ENCODE data around the gene BRIP1.

The BRIP1 gene

GRCh38 chr17:61833536-61834193, 29.7 kb downstream of the BRIP1 start:
- Histone ChIP-seq H2BK120ac (ENCODE audit: low read depth, low read length) (no peak overlapping the region), H4K8ac (ENCODE audit: low read depth, low read length) (no peak overlapping the region), H3K18ac (ENCODE audit: low read length) (no peak overlapping the region), H3K79me2 (ENCODE audit: control insufficient read depth, insufficient read depth, low read length) (no peaks in the 10 kb centered on the region), H3K9ac (ENCODE audit: low read length) (no peak overlapping the region), H3K4ac (ENCODE audit: low read depth, low read length) (no peak overlapping the region), H3K79me1 (ENCODE audit: low read length) (no peaks in the 10 kb centered on the region), H2BK15ac (replicated peaks; ENCODE audit: low read depth) (no peak overlapping the region), H3K4me3 (ENCODE audit: low read length) (no peak overlapping the region), H3K4me2 (ENCODE audit: low read length) (no peak overlapping the region), H4K5ac (ENCODE audit: low read length) (no peak overlapping the region), H2AK5ac (ENCODE audit: low read length) (no peak overlapping the region), H2BK5ac (ENCODE audit: low read length) (no peak overlapping the region), H3K36me3 (ENCODE audit: control insufficient read depth, insufficient read depth, low read length) (no peaks in the 10 kb centered on the region), H3K4me1 (ENCODE audit: control insufficient read depth, low read depth, low read length) (no peaks in the 10 kb centered on the region), H3K56ac (ENCODE audit: low read length) (no peak overlapping the region), H3K23ac (ENCODE audit: low read length) (no peak overlapping the region), H3K27me3 (ENCODE audit: insufficient read depth, low read length, poor library complexity) (no peaks in the 10 kb centered on the region), H3K27ac (ENCODE audit: low read depth, low read length) (no peak overlapping the region)
- no CpG with 5 or more reads among the region's 7 CpGs for WGBS (ENCODE audit: extremely low coverage, insufficient coverage, low lambda C conversion rate)
- peak; percentile 86 for DNase-seq

- Histone ChIP-seq H4K8ac (ENCODE audit: low read depth, low read length) (no peak overlapping the region), H3K4me2 (ENCODE audit: low read length) (no peak overlapping the region), H3K18ac (ENCODE audit: low read length) (no peak overlapping the region), H3K4me1 (ENCODE audit: control insufficient read depth, low read depth, low read length) (no peaks in the 10 kb centered on the region), H2BK120ac (ENCODE audit: low read depth, low read length) (no peak overlapping the region), H3K9ac (ENCODE audit: low read length) (no peak overlapping the region), H2AK5ac (ENCODE audit: low read length) (no peak overlapping the region), H3K56ac (ENCODE audit: low read length) (no peak overlapping the region), H3K36me3 (ENCODE audit: control insufficient read depth, insufficient read depth, low read length) (no peaks in the 10 kb centered on the region), H3K27me3 (ENCODE audit: insufficient read depth, low read length, poor library complexity) (no peaks in the 10 kb centered on the region), H3K4ac (ENCODE audit: low read depth, low read length) (no peak overlapping the region), H3K23ac (ENCODE audit: low read length) (no peak overlapping the region), H3K4me3 (ENCODE audit: low read length) (no peak overlapping the region), H3K27ac (ENCODE audit: low read depth, low read length) (no peak overlapping the region), H3K79me1 (ENCODE audit: low read length) (no peaks in the 10 kb centered on the region), H2BK15ac (replicated peaks; ENCODE audit: low read depth) (no peak overlapping the region), H2BK5ac (ENCODE audit: low read length) (no peak overlapping the region), H3K79me2 (ENCODE audit: control insufficient read depth, insufficient read depth, low read length) (no peaks in the 10 kb centered on the region), H4K5ac (ENCODE audit: low read length) (no peak overlapping the region)
- no CpG with 5 or more reads among the region's 3 CpGs for WGBS (ENCODE audit: extremely low coverage, insufficient coverage, low lambda C conversion rate)
- DNase-seq: no peak
Measured at GRCh38 chr17:61832463-61832862, 30.9 kb downstream of the BRIP1 start.

GRCh38 chr17:61831099-61831498, 32.2 kb downstream of the BRIP1 start:
- Histone ChIP-seq H4K5ac (ENCODE audit: low read length) (no peak overlapping the region), H3K4me3 (ENCODE audit: low read length) (no peak overlapping the region), H2BK5ac (ENCODE audit: low read length) (no peak overlapping the region), H3K36me3 (ENCODE audit: control insufficient read depth, insufficient read depth, low read length) (no peaks in the 10 kb centered on the region), H3K79me1 (ENCODE audit: low read length) (no peaks in the 10 kb centered on the region), H3K56ac (ENCODE audit: low read length) (no peak overlapping the region), H3K9ac (ENCODE audit: low read length) (no peak overlapping the region), H2AK5ac (ENCODE audit: low read length) (no peak overlapping the region), H3K27ac (ENCODE audit: low read depth, low read length) (no peak overlapping the region), H2BK15ac (replicated peaks; ENCODE audit: low read depth) (no peak overlapping the region), H3K79me2 (ENCODE audit: control insufficient read depth, insufficient read depth, low read length) (no peaks in the 10 kb centered on the region), H3K23ac (ENCODE audit: low read length) (no peak overlapping the region), H3K18ac (ENCODE audit: low read length) (no peak overlapping the region), H3K27me3 (ENCODE audit: insufficient read depth, low read length, poor library complexity) (no peaks in the 10 kb centered on the region), H3K4me2 (ENCODE audit: low read length) (no peak overlapping the region), H3K4me1 (ENCODE audit: control insufficient read depth, low read depth, low read length) (no peaks in the 10 kb centered on the region), H3K4ac (ENCODE audit: low read depth, low read length) (no peak overlapping the region), H4K8ac (ENCODE audit: low read depth, low read length) (no peak overlapping the region), H2BK120ac (ENCODE audit: low read depth, low read length) (no peak overlapping the region)
- no peak for DNase-seq
- no CpG with 5 or more reads among the region's 1 CpG for WGBS (ENCODE audit: extremely low coverage, insufficient coverage, low lambda C conversion rate)

- H3K36me3 ChIP-seq (ENCODE audit: control insufficient read depth, insufficient read depth, low read length): no peaks in the 10 kb centered on the region
Measured at GRCh38 chr17:61828694-61829093, 34.6 kb downstream of the BRIP1 start.

GRCh38 chr17:61827649-61828395, 35.5 kb downstream of the BRIP1 start:
- Histone ChIP-seq H4K8ac (ENCODE audit: low read depth, low read length) (no peak overlapping the region), H2AK5ac (ENCODE audit: low read length) (no peak overlapping the region), H2BK5ac (ENCODE audit: low read length) (no peak overlapping the region), H3K4me1 (ENCODE audit: control insufficient read depth, low read depth, low read length) (no peaks in the 10 kb centered on the region), H3K56ac (ENCODE audit: low read length) (no peak overlapping the region), H4K5ac (ENCODE audit: low read length) (no peak overlapping the region), H3K9ac (ENCODE audit: low read length) (no peak overlapping the region), H3K27me3 (ENCODE audit: insufficient read depth, low read length, poor library complexity) (no peaks in the 10 kb centered on the region), H3K27ac (ENCODE audit: low read depth, low read length) (no peak overlapping the region), H3K18ac (ENCODE audit: low read length) (no peak overlapping the region), H2BK15ac (replicated peaks; ENCODE audit: low read depth) (no peak overlapping the region), H3K4me3 (ENCODE audit: low read length) (no peak overlapping the region), H2BK120ac (ENCODE audit: low read depth, low read length) (no peak overlapping the region), H3K79me1 (ENCODE audit: low read length) (no peaks in the 10 kb centered on the region), H3K36me3 (ENCODE audit: control insufficient read depth, insufficient read depth, low read length) (no peaks in the 10 kb centered on the region), H3K4ac (ENCODE audit: low read depth, low read length) (no peak overlapping the region), H3K79me2 (ENCODE audit: control insufficient read depth, insufficient read depth, low read length) (no peaks in the 10 kb centered on the region), H3K4me2 (ENCODE audit: low read length) (no peak overlapping the region), H3K23ac (ENCODE audit: low read length) (no peak overlapping the region)
- no peak for DNase-seq
- no CpG with 5 or more reads among the region's 8 CpGs for WGBS (ENCODE audit: extremely low coverage, insufficient coverage, low lambda C conversion rate)

More at GRCh38 chr17:61828694-61829093, 34.6 kb downstream of the BRIP1 start:
- Histone ChIP-seq H3K4me3 (ENCODE audit: low read length) (no peak overlapping the region), H2BK5ac (ENCODE audit: low read length) (no peak overlapping the region), H3K4me2 (ENCODE audit: low read length) (no peak overlapping the region), H2BK120ac (ENCODE audit: low read depth, low read length) (no peak overlapping the region), H4K8ac (ENCODE audit: low read depth, low read length) (no peak overlapping the region), H3K23ac (ENCODE audit: low read length) (no peak overlapping the region), H4K5ac (ENCODE audit: low read length) (no peak overlapping the region), H3K79me1 (ENCODE audit: low read length) (no peaks in the 10 kb centered on the region), H2BK15ac (replicated peaks; ENCODE audit: low read depth) (no peak overlapping the region), H3K27me3 (ENCODE audit: insufficient read depth, low read length, poor library complexity) (no peaks in the 10 kb centered on the region), H3K18ac (ENCODE audit: low read length) (no peak overlapping the region), H3K79me2 (ENCODE audit: control insufficient read depth, insufficient read depth, low read length) (no peaks in the 10 kb centered on the region), H3K27ac (ENCODE audit: low read depth, low read length) (no peak overlapping the region), H3K4ac (ENCODE audit: low read depth, low read length) (no peak overlapping the region), H3K4me1 (ENCODE audit: control insufficient read depth, low read depth, low read length) (no peaks in the 10 kb centered on the region), H3K9ac (ENCODE audit: low read length) (no peak overlapping the region), H2AK5ac (ENCODE audit: low read length) (no peak overlapping the region), H3K56ac (ENCODE audit: low read length) (no peak overlapping the region)
- 100% methylated on average over 1 of the region's 1 CpG for WGBS (ENCODE audit: extremely low coverage, insufficient coverage, low lambda C conversion rate)
- no peak for DNase-seq
